Suprapubic skin (tissue), 3 donors: ENCODE measurements around the gene HID1.

Experiments
- CTCF ChIP-seq, 2 donors: fragments of 200-600 bp in 1 of 2; fragments of 450-650 bp in 1 of 2; sonication (generic) in 1 of 2; IDR thresholded peaks; one replicate each; pipeline ENCODE4 v1.5.1; 2016 to 2019; ENCODE audit warnings: antibody characterized with exemption in 2 of 2, mild to moderate bottlenecking in 1 of 2, moderate library complexity in 1 of 2
- POLR2A ChIP-seq, 2 donors: fragments of 450-650 bp; IDR thresholded peaks; one replicate each; pipeline ENCODE4 v1.6.1; 2017; ENCODE audit warnings: antibody characterized with exemption in 2 of 2, mild to moderate bottlenecking in 2 of 2, moderate library complexity in 2 of 2

- TF ChIP-seq CTCF (IDR thresholded peaks at IDR 0.05) = no peak
- no peak for TF ChIP-seq POLR2A (IDR thresholded peaks at IDR 0.05)
Observed at GRCh38 chr17:74968361-74968780, 4.2 kb downstream of the HID1 start.
